ENCODE results near the gene MAP2K1.

GRCh38 chr15:66409565-66410108, 22.9 kb downstream of the MAP2K1 start:
- TF ChIP-seq CTCF (conservative IDR thresholded peaks at IDR 0.05; ENCODE audit: low read depth, low read length) (no peak), NFE2L2 (IDR thresholded peaks at IDR 0.05; ENCODE audit: low read depth, low read length) (no peak), MXI1 (IDR thresholded peaks at IDR 0.05; ENCODE audit: borderline replicate concordance, low read depth, low read length) (no peak), BHLHE40 (IDR thresholded peaks at IDR 0.05; ENCODE audit: low read depth, low read length) (no peak), RAD21 (IDR thresholded peaks at IDR 0.05; ENCODE audit: low read length) (no peak), MAZ (IDR thresholded peaks at IDR 0.05; ENCODE audit: borderline replicate concordance, low read depth, low read length) (no peak), POLR2A (IDR thresholded peaks at IDR 0.05; ENCODE audit: low read depth, low read length) (no peak), RFX5 (IDR thresholded peaks at IDR 0.05; ENCODE audit: low read depth, low read length) (no peak)

Data from IMR-90 (cell line).